ENCODE measurements around the gene LGALS16.

- TF ChIP-seq FOXP2 (optimal IDR thresholded peaks at IDR 0.05; ENCODE audit: borderline replicate concordance, extremely low read depth, extremely low read length, insufficient read depth), result no peak
- no peak for TF ChIP-seq SIN3A (IDR thresholded peaks at IDR 0.05; ENCODE audit: borderline replicate concordance, insufficient read depth, low read length)
- TF ChIP-seq REST (IDR thresholded peaks at IDR 0.05; ENCODE audit: insufficient read depth in 1 of 2, low read depth in 2 of 2, low read length in 2 of 2), result no peak
Observed at GRCh38 chr19:39686739-39687138, 31.0 kb downstream of the LGALS16 start.

All from PFSK-1 (cell line).